HG03432 (cell line): Measurements from ENCODE around the gene AEBP1.

Experiments
- ATAC-seq: cut with Tn5 transposase; IDR thresholded peaks from one replicate; pipeline ENCODE4 v1.9.1; 2021; ENCODE audit warnings: mild to moderate bottlenecking, moderate library complexity; ENCODE audit not compliant: unreplicated experiment

AEBP1 gene

DNA sequence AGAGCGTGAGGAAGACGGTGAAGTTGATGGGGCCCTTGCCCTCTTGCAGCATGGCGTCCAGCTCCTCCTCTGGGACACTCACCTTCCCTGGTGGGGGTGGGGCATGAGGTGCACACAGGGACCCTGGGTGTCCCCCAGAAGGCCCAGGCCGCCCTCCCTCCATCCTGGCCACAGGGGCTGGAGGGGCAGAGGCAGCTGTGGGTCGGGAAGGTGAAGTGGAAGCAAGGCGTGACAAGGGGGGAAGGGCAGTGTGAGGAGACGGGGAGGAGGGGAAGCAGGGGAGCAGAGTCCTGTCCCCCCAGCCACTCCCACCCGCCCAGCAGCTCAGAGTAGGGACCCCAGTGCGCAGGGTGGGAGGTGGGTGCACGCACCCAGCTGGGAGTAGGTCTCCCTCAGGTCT lies 36.2 kb downstream of the AEBP1 start:
- no peak for ATAC-seq

DNA sequence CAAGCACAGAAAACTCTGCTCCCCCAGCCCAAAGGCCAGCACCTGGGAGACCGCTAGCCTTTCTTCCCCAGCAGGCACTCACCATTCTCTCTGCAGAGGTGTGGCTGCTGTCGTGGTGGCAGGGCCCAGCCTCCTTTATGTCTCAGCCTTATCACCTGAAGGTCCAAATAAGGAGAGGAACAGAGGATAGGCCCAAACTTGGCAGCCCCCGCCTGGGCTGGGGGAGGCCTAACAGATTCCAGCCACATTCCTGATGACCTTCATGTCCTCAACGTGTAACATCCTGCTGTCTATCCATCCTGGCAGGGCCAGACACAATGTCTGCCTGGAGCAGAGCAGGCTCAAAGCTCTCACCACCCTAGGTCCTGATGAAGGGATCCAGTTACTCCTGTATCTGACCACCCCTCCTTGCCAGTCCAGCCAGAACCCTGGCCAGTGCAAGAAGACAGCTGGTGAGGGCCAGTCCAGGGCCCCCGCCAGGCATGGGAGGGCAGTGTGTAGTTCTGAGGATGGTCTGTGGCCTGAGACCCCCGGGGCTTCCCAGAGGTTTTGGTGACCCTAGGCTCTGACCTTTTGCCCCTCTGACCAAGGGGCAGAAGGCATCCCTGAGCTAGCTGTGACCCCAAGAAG lies 37.2 kb downstream of the AEBP1 start, which contains the start of gene MYL7:
TSS of gene MYL7 (minus strand) at position 112 of the 630 bp plus-strand sequence. CDS start at position 85, 27 bp downstream.
- ATAC-seq: no peak

DNA sequence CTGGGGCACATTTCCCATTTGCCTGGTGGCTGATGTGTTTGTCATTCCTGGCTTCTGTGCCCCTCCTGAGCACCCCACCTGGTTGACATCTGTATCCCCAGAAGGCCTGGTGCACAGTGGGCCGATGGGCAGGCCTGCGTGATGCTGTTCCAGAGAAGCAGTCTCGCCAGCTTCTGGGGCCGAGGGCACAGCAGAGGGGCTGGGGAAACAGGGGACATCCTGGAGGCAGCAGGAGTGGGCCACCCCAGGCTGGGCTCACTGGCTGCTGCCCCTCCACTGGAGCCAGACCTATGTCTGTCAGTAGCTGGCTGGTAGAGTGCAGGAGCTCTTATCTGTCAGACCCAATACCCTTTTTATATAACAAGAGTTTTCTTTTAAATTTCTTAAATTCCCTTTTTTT lies 37.9 kb downstream of the AEBP1 start:
- ATAC-seq: no peak

DNA sequence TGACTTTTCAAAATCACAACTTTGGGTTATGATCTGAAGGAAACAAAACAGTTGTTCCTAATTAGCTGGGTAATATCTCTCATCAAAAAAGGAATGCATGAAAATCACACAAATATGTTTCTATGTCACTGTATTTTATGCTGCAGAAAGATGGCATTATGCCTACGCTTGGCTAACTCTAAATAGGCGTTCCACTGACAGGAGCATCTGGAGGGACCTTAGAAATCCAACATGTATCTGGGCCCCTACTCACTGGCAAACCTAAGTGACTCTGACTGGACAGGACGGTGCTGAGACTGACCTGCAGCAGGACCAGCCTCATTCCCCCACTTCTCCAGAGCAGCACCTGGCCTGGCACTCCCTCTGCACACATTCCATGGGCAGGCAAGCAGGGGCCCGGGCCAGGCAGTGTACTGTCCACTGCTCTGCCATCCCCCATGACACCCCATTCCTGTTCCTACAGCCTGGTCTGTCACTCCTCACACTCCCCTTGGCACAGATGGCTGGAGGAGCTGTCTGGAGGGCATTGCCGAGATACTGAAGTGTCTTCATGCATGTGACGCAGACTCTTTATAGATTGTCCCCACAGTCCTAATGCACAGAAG lies 39.6 kb downstream of the AEBP1 start:
- ATAC-seq: no peak

DNA sequence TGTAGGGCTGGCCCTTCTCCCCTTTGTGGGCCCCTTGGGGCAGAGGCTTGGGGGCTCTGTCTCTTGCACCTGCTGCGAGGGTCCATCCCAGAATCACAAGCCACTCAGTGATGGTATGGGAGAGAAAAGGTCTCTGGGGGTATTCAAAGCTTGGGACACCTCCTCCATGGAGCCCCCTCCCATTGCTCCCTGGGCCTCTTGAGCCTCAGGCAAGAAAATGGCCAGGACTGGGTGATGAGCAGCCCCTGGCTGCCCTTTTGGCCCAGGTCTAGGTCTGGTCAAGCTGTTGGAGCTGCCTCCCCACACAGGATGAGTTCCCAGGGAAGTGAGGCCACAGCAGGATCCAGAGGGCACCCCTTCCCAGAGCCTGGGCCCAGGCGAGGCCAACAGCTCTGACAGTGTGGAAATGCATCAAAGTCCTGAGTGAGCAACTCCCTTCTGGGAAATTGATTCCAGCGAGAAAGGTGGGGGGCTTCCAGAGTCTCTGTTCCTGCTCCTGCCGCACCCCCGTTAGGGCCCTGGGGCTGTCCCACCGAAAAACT lies 40.4 kb downstream of the AEBP1 start:
- ATAC-seq: no peak

DNA sequence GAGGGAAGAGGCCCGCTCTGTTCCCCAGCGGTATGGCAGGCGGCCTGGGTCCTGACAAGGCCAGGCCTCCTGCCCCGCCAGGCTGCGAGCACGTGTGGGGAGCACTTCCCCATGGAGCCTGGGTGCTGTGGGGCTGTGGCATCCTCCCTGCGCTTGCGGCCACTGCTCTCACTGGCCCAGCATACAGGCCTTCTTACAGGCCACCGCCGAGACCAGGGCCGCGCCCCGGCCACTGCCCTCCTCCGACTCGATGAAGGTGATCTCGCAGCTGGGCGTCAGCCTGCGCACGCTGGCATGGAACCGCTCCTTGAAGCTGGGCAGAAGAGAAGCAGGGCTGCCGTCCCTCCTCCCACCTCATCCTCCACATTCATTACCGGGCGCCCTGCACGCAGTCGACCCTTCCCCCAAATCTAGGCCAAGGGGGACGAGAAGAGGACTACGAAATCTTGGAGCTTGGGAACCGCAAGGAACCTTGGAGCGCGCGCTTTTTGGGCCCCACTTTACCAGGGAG lies 40.9 kb downstream of the AEBP1 start:
- ATAC-seq: no peak

DNA sequence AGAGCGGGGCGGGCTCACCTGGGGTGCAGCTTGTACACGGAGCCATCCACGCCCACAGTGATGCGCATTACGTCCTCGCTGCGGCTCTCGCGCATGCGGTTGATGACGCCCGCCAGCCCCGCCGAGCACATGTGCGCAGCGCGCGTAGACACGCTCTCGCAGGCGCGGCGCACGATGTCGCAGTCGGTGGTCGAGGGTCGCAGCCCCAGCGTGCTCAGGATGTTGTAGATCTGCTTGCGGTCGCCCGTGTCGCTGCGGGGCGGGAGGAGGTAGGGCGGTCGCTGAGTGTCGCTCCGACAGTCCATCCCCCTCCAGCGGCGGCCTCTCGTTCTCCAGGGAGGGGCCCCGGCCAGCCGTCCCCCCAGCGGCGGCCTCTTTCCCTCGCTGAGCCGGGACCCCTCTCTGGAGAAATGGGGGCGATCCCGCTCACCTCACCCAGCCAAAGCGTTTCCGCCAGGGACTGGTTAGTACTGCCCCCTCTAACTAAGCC lies 41.4 kb downstream of the AEBP1 start:
- ATAC-seq: no peak

DNA sequence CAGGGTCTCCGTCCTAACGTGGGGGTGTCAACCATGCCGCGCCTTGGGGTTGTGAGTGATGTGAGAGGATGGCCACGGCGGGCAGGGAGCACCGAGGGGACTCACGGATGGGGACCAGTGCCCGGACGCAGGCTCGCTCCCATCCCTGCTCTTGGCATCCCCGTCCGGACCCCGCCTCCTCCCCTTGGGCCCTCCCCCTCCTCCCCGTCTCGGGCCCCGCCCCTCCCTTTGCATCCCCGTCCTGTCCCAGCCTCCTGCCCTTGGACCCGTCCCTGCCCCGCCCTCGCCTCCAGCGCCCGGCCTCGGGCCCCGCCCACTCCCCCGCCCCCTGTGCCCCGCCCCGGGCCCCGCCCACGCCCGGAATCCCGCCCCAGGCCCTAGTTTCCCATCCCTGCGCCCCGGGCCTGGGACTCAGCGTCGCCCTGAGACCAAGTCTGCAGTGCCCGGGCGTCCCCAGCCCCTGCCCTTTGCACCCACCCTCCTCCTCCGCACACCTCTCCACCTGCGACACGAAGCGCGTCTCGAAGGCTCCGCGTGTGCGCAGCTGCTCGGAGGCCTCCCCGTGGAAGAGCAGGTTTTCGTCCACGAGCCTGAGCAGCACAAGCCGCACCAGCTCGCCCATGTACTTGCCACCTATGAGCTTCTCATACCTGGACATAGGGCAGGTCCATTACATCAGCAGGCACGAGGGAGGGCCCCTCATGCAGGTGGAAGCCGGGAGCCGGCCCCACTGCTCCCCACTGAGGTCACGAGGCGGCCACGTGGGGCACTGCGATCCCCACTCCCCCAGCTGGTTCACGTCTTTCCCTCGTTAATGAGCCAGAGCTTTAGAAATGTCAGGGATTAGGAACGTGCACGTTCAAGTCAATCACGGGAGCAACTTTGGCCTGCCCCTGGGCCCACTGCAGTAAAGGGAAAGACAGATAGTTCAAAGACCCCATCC lies 42.1 kb downstream of the AEBP1 start:
- ATAC-seq: peak; percentile 49

DNA sequence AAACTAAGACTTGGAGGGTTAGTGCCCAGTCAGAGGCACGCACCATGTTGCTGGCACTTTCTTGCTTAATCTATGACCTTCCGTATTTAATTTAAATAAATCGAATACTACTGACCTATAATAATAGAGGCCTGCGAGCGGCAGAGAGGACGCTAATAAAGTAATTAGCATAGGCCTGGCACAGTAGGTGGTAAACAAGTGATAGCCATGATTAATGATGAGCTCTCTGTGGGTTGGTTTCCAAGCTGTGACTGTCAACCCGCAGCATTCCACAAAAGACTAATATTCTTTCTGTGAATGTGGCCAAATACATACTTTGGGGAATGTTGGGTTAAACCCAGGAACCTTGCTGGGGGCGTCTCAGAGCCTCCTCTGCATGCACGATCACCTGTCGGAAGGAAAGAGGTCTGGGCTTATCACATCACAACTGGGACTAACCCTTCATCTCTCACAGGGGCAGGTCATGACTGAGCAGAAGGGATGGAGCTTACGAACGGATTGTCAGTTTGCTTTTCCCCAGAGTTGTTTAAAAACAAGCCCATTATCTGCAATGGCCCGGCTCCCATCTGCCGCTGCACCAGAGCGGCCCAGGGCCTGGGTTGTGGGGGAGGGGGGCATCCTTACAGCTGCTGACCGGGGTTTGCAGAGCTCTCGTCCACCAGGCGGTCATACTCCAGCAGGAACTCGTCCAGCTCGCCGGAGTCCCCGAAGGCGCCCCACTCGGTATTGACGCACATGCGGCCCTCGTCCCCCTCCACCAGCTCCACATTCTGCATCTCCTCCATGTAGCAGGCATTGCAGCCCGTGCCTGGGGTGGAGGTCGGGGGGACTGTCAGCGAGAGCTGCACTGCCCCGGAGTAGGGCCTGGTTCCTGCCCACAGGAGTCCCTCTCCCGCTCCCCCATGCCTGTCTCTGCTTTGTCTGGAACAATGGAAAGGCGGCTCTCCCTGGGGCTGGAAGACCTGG lies 43.2 kb downstream of the AEBP1 start:
- no peak for ATAC-seq

DNA sequence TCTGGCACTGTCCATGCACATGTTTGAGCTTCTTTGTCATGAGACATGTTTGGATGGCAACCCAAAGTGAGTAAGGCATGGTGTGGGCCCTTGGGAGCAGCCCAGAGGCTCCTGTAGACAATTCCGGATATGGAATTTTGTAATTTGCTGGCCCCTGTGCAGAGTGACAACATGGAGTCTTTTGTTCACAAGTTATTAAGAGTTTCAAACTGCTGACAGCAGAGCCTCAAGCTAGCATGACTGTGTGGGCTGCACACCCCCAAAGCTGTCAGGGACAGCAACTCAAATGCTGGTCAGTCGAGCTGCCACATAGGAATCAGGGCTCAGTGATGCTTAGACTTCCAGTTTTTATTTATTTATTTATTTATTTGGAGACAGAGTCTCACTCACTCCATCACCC lies 44.0 kb downstream of the AEBP1 start:
- no peak for ATAC-seq

DNA sequence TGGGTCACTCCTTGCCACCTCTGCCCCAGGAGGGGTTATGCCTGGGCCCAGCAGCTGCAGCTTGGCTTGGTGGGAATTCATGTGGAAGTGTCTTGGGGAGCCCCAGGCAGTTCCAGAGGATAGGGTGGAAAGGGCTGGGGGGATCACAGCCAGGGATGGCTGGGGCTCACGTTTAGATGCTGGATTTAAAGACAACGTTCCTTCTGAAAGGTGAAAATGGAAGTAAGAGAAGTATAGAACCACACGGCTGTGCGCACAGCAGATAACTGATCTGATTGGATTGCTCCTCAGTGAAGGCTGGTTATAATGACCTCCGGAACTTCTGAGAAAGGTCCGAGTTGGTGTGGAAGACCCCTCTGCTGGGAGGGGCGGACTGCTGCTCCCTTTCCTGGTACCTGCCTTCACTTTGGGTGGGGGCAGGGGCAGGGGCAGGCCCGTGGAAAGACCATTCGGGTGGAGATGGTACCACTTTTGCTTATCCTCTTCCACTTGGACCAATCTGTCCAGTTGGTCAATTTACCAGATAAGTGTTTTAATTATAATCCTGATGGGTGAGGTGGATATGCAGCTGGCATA lies 44.9 kb downstream of the AEBP1 start:
- ATAC-seq: no peak

DNA sequence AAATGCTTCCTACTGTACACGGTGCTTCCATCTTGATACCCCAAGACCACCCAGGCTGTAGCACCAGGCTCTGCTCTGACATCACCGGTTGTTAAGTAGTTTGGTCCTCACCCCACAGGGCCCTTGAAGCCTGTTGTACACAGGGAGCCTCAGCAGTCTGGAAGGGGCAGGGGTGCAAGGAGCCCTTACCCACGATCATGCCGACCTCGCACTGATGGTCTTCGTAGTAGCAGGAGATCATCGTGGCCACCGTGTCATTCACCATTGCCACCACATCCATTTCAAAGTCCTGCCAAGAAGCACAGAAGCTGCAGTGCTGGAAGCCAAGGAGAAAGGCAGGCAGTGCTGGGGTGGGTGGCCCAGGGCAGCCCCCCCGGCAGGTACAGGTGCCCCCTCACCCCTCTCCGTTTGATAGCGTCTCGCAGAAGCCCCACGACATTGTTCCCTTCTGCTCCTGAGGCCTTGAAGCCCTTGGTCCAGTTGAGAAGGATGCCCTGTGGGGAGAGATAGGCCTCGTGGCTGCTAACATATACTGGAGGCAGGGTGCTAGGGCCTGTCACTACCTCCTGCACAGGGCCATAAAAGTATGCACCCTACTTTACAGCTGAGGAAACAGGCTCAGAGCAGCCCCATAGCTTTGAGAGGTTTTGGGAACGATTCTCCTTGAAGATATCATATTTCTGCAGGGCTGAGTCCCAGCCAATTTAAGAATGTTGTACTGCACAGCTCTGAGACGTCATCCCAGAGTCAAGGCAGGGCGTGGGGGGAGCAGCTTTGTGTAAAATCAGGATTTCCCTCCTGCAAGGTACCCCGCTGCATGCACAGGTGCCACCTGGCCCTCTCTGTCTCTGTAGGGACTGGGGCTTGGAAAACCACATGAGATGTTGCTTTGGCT lies 45.7 kb downstream of the AEBP1 start:
- no peak for ATAC-seq

DNA sequence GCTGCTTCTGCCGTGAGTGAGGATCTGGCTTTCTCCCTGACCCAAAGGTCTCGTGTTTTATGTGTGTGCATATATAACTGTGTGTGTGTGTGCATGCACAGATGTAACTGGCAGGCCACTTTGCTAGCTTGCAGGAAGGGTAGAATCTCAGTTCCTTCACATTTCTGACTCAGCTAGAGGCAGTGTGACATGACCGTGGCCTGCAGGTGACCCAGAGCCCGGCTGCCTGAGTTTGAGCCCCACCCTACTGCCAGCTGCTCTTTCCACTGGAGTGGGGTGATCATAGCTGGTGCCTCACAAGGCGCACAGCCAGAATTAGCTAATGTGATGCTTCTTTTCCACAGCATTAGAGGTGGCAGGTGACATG lies 46.3 kb downstream of the AEBP1 start:
- ATAC-seq: peak; percentile 57

DNA sequence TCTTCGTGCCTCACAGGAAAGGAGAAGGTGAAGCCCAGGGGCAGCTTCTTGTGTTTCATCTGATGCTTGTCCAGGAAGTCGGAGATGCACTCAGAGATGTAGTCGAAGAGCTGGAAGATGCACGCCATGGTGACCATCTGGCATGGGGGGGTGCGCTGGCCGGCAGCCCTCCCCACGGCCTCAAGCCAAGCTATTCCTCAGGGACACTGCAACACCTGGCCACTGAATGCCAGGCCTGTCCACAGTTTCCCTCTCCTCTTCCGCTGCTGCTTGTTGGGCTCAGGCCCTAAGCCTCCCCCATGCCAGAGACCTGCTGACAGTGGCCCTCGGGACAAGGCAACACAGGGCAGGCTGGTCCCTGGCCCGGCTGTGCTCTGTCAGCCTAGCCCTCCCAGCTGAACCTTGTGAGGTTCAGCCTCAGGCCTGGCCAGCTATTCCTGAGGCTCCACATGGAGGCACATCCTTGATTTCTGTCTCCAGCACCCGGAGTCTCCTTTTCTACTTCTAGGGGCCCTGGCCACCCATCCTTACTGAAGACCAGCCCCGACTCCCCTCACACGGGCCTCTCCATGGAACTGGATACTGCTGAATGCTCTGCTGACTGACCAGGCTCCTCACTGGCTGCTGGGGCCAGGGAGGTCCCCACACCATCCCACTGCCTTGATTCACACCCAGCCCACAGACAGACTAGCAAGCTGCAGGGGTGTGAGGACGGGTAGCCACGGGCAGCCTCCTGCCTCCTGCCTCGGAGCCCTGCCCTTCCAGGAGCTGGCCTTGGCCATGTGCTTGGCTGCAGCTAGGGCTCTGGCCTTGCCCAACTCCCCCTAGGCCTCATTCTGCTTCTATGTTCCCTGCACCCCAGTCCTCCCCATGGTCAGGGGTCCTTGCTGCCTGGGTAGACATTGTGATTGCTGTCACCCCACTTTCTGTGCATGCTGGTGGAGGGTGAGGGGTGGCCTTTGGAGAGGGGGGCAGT lies 47.1 kb downstream of the AEBP1 start:
- no peak for ATAC-seq

DNA sequence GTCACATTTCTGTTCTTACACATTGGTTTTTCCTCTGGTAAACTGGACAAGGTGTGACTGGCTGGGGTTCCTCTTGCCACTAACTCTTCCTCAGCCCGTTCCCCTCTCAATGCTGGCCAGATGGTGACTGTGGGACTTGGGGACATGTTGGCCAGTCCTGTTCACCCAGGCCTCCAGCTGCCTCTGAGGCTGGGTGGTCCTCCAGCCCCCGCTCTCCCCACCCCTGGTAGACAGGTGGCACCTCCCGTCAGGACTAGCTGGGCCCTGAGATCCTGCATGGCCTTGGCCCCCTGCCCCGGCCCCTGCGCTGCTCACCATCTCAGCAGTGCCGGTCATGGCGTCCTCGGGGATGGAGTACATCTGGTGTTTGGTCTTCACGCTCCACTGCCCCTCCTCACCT lies 47.8 kb downstream of the AEBP1 start:
- ATAC-seq: no peak

DNA sequence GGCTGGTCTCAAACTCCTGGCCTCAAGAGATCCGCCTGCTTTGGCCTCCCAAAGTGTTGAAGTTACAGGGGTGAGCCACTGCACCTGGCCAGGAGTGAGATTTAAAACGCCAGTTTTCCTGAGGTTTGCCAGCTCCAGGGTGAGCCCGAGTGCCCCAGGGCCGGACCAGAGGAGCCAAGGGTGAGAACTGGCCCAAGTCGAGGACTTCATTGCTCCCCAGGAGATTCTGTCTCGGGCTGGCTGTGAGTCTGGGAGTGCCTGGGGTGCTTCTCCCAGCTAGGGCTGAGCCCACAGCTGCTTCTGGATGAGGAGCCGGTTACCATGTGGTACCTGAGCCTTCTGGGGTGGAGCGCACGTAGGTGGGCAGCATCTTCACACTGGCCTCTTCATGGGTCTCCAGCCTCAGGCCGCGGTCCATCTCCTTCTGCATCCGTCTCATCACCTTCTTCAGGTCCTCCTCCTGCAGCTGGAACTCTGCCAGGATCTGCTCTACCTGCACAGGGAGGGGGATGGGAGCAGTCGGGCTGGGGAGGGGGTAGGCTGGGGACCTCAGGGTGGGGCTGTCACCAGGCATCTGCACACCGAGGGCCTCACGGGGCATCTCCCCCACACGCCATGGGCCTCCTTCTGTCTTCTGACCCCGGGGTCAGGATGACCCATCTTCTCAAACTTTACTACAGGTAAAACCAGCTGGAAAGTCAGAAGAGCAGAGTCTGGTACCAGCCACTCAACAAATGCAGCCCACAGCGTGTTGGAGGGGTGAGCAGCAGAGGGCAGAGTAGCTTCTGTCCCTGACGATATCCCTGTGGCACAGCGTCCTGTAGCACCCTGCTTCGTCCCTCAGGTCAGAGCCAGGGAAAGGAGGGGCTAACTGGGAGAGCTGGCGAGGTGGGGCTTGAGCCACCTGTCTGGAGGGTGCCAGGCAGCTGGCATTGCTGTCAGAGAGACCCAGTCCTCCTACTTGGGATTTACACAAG lies 49.1 kb downstream of the AEBP1 start:
- no peak for ATAC-seq
